Fibroblast of lung (primary cell): Measurements from ENCODE around the gene ADAMTS16. TPM values are rescaled to one million over a fixed set of nuclear protein-coding genes. Genes with fewer than 3 reads are reported as not detected.

ENCODE experiments used
- DNase-seq, 2 donors: peaks; one replicate each; pipeline versions ENCODE4 v3.0.0 to v3.0.0-alpha.2; 2010; ENCODE audit warnings: low read depth in 2 of 2
- H2AFZ ChIP-seq: 2 replicates; pipeline ENCODE4 v1.5.1; 2012; ENCODE audit warnings: low read length, control low read depth, inconsistent platforms
- H3K27ac ChIP-seq: 2 replicates; pipeline ENCODE4 v1.5.1; 2011; ENCODE audit warnings: low read length, control low read depth; ENCODE audit not compliant: insufficient read depth
- H3K27me3 ChIP-seq: 2 replicates; pipeline ENCODE4 v1.5.1; 2011; ENCODE audit warnings: mild to moderate bottlenecking, low read length; ENCODE audit not compliant: control insufficient read depth, insufficient read depth
- H3K36me3 ChIP-seq: 2 replicates; pipeline ENCODE4 v1.5.1; 2011; ENCODE audit warnings: low read length; ENCODE audit not compliant: control insufficient read depth, insufficient read depth
- H3K4me1 ChIP-seq: 2 replicates; pipeline ENCODE4 v1.5.1; 2011; ENCODE audit warnings: low read length; ENCODE audit not compliant: control insufficient read depth, insufficient read depth; ENCODE audit errors: extremely low read depth
- H3K4me2 ChIP-seq: 2 replicates; pipeline ENCODE4 v1.5.1; 2011; ENCODE audit warnings: low read length, control low read depth; ENCODE audit not compliant: insufficient read depth; ENCODE audit errors: extremely low read depth
- H3K4me3 ChIP-seq, 4 experiments: fragments of 200-600 bp in 1 of 4; sonication (generic) in 1 of 4; replicated peaks in 1 of 4; 2 replicates each; pipeline ENCODE4 v1.5.1; 2011 to 2016; ENCODE audit warnings: low read length in 4 of 4, low read depth in 3 of 4, mild to moderate bottlenecking in 3 of 4, control low read depth in 2 of 4, inconsistent platforms in 1 of 4, mixed read lengths in 1 of 4; ENCODE audit not compliant: insufficient read depth in 1 of 4; ENCODE audit errors: control extremely low read depth in 1 of 4
- H3K79me2 ChIP-seq: 2 replicates; pipeline ENCODE4 v1.5.1; 2012; ENCODE audit warnings: mild to moderate bottlenecking, low read length, inconsistent platforms; ENCODE audit not compliant: control insufficient read depth, insufficient read depth
- H3K9ac ChIP-seq: 2 replicates; pipeline ENCODE4 v1.5.1; 2011; ENCODE audit warnings: mild to moderate bottlenecking, low read length, control low read depth; ENCODE audit not compliant: insufficient read depth
- H3K9me3 ChIP-seq: 2 replicates; pipeline ENCODE4 v1.5.1; 2012; ENCODE audit warnings: low read depth, low read length; ENCODE audit not compliant: control insufficient read depth, insufficient read depth
- H4K20me1 ChIP-seq: 2 replicates; pipeline ENCODE4 v1.5.1; 2011; ENCODE audit warnings: low read length; ENCODE audit not compliant: control insufficient read depth, insufficient read depth; ENCODE audit errors: extremely low read depth
- EZH2 ChIP-seq: IDR thresholded peaks from 2 replicates; pipeline ENCODE4 v1.5.1; 2012; ENCODE audit warnings: low read length, control low read depth, mild to moderate bottlenecking; ENCODE audit errors: missing control alignments
- polyA plus RNA-seq, 2 donors: library from polyadenylated mRNA; depleted of rRNA in 1 of 2; stranded (reverse) in 1 of 2; unstranded in 1 of 2; fragments of >200 nt; gene quantifications; 2 replicates each; pipeline ENCODE4 v1.2.1, GENCODE V29; 2011 to 2012; ENCODE audit warnings: missing spikeins in 1 of 2
- total RNA-seq: library from RNA; depleted of rRNA; stranded (reverse); fragments of >200 nt; gene quantifications from 2 replicates; pipeline ENCODE4 v1.2.1, GENCODE V29; 2014
- TF ChIP-seq, protein P1 (sequence below), 2 donors: IDR thresholded peaks in 1 of 2; conservative IDR thresholded peaks in 1 of 2; 1 replicate in 1 of 2; 2 replicates in 1 of 2; pipeline ENCODE4 v1.5.1; 2011 to 2012; ENCODE audit warnings: low read length in 2 of 2, control low read depth in 1 of 2, inconsistent platforms in 1 of 2, low read depth in 1 of 2, mild to moderate bottlenecking in 1 of 2

Gene ADAMTS16
- total and polyA plus RNA-seq, 2 donors (not counting 1 experiment from before 2014, with no cell fraction given), result 0.06 to 0.17 TPM

DNA sequence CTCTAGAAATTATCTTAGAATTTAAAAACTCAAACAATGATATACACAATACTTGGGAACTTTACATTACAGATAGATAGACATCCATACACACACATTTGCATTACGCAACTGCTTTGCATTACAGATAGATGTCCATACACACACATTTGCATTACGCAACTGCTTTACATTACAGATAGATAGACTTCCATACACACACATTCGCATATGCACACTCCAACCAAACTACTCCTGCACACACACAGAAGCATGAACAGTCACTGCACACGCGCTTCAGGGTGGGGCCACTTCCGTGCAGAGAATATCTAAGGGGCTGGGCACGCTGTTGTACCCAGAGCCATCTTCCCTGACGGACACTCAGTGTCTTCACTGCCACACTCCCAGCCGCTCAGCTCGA lies 7.9 kb upstream of the ADAMTS16 start:
- Histone ChIP-seq H2AFZ (no peak overlapping the region), H3K4me1 (no peaks in the 10 kb centered on the region), H3K27me3 (no peaks in the 10 kb centered on the region), H4K20me1 (no peaks in the 10 kb centered on the region), H3K4me2 (no peak overlapping the region), H3K27ac (no peak overlapping the region), H3K9me3 (no peaks in the 10 kb centered on the region), H3K36me3 (no peaks in the 10 kb centered on the region), H3K79me2 (no peaks in the 10 kb centered on the region), H3K9ac (no peak overlapping the region), H3K4me3 (no peak overlapping the region)
- TF ChIP-seq, protein P1, sequence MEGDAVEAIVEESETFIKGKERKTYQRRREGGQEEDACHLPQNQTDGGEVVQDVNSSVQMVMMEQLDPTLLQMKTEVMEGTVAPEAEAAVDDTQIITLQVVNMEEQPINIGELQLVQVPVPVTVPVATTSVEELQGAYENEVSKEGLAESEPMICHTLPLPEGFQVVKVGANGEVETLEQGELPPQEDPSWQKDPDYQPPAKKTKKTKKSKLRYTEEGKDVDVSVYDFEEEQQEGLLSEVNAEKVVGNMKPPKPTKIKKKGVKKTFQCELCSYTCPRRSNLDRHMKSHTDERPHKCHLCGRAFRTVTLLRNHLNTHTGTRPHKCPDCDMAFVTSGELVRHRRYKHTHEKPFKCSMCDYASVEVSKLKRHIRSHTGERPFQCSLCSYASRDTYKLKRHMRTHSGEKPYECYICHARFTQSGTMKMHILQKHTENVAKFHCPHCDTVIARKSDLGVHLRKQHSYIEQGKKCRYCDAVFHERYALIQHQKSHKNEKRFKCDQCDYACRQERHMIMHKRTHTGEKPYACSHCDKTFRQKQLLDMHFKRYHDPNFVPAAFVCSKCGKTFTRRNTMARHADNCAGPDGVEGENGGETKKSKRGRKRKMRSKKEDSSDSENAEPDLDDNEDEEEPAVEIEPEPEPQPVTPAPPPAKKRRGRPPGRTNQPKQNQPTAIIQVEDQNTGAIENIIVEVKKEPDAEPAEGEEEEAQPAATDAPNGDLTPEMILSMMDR (conservative IDR thresholded peaks at IDR 0.05 in 1 of 2, IDR thresholded peaks at IDR 0.05 in 1 of 2; ENCODE audit: low read depth in 1 of 2, low read length in 2 of 2), result no peak
- TF ChIP-seq EZH2, result no peak
- DNase-seq, result no peak

DNA sequence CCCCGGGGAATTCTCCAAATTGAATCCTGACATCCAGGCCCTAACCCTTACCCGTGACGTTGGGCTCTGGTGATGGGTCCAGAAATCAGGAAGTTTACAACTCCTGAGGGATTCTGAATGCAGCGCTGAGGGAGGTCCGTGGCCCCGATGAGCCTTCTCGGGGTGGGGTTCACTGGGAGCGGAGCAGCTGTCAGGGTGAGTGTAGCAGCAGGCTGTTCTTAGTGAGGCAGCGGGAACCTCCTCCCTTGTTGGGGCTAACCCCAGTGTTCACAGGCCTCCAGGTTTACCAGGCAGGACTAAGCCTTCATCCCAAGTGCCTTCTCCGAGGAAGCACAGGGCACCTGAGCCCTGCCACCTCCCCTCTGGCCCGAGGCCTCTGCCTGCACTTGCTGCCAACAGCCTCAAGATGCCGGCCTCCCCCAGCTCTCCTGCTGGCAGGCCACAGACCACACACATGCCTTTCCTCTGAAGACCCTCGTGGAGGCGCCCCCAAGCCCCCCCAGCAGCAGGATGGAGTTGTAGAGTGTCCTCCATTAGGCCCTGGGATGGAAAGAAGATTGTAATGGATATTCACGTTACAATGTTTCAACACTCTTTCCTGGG lies 7.3 kb upstream of the ADAMTS16 start:
- Histone ChIP-seq H3K9ac (no peak overlapping the region), H3K36me3 (no peaks in the 10 kb centered on the region), H3K27ac (no peak overlapping the region), H3K79me2 (no peaks in the 10 kb centered on the region), H3K4me3 (no peak overlapping the region), H4K20me1 (no peaks in the 10 kb centered on the region), H3K27me3 (no peaks in the 10 kb centered on the region), H3K4me1 (no peaks in the 10 kb centered on the region), H3K4me2 (no peak overlapping the region), H3K9me3 (no peaks in the 10 kb centered on the region), H2AFZ (no peak overlapping the region)
- no peak for TF ChIP-seq EZH2
- TF ChIP-seq, protein P1 (conservative IDR thresholded peaks at IDR 0.05 in 1 of 2, IDR thresholded peaks at IDR 0.05 in 1 of 2; ENCODE audit: low read depth in 1 of 2, low read length in 2 of 2), result no peak
- no peak for DNase-seq

DNA sequence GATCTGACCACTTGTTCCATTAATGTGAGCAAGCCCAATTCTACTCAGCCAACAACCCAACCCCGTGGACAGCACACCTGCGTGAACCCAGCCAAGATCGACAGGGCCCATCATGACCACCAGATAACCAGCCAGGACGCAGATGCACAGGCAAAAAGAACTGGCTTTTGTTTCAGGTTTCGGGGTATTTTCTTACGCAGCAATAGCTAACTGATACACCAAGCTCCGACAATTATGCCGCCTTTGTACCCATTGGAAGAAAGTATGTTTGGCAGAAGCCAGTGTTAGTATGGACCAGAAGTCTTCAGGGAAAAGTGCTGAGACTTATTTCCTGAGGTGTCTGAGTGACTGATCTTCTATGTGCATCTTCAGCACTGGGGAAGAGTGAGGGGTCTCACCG lies 6.0 kb upstream of the ADAMTS16 start:
- H3K27ac ChIP-seq, result no peak overlapping the region
- H3K9ac ChIP-seq, result no peak overlapping the region
- H3K79me2 ChIP-seq, result no peaks in the 10 kb centered on the region
- H2AFZ ChIP-seq, result no peak overlapping the region
- DNase-seq, result no peak
- H3K27me3 ChIP-seq, result no peaks in the 10 kb centered on the region
- H3K4me3 ChIP-seq, result no peak overlapping the region
- H4K20me1 ChIP-seq, result no peaks in the 10 kb centered on the region
- no peak overlapping the region for H3K4me2 ChIP-seq
- H3K4me1 ChIP-seq, result no peaks in the 10 kb centered on the region
- H3K9me3 ChIP-seq, result no peaks in the 10 kb centered on the region
- TF ChIP-seq EZH2, result no peak
- TF ChIP-seq, protein P1 (conservative IDR thresholded peaks at IDR 0.05 in 1 of 2, IDR thresholded peaks at IDR 0.05 in 1 of 2; ENCODE audit: low read depth in 1 of 2, low read length in 2 of 2), result no peak
- no peaks in the 10 kb centered on the region for H3K36me3 ChIP-seq
